ENCODE data around the gene USP22.
"Not testable (repeated sequence)": the region's sequence is repeated elsewhere in the genome, so short reads cannot be mapped to it uniquely, and the experiment has no call there.

Gene USP22

DNA sequence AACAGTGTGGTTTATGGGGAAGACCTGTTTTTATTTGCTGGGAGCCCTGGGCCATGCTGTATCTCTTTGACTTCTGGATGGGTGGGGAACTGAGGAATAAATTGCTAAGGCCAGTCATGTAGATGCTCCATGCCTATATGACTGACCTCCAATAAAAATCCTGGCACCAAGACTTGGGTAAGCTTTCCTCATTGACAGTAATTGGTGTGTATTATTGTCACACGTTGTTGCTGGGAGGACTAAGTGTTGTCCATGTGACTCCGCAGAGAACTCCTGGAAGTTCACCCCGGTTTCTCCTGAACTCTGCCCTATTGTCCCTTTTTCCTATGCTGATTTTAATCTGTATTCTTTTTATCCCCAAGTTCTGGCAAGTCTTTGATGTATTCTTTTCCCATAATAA lies 33.4 kb upstream of the USP22 start:
- TF ChIP-seq POLR2A (IDR thresholded peaks at IDR 0.05; ENCODE audit: low read depth, low read length) (no peak), POLR2AphosphoS5 (IDR thresholded peaks at IDR 0.05; ENCODE audit: low read depth, low read length) (no peak), TAF1 (IDR thresholded peaks at IDR 0.05; ENCODE audit: borderline replicate concordance, low read depth, low read length) (no peak)
- FAIRE-seq (no peak), DNase-seq (ENCODE audit: insufficient read length) (no peak)

GRCh38 chr17:21075739-21076085 lies 32.9 kb upstream of the USP22 start:
- FAIRE-seq = no peak
- no peak for DNase-seq (ENCODE audit: insufficient read length)
- TF ChIP-seq TAF1 (IDR thresholded peaks at IDR 0.05; ENCODE audit: borderline replicate concordance, low read depth, low read length) = no peak
- no peak for TF ChIP-seq POLR2AphosphoS5 (IDR thresholded peaks at IDR 0.05; ENCODE audit: low read depth, low read length)
- no peak for TF ChIP-seq POLR2A (IDR thresholded peaks at IDR 0.05; ENCODE audit: low read depth, low read length)

DNA sequence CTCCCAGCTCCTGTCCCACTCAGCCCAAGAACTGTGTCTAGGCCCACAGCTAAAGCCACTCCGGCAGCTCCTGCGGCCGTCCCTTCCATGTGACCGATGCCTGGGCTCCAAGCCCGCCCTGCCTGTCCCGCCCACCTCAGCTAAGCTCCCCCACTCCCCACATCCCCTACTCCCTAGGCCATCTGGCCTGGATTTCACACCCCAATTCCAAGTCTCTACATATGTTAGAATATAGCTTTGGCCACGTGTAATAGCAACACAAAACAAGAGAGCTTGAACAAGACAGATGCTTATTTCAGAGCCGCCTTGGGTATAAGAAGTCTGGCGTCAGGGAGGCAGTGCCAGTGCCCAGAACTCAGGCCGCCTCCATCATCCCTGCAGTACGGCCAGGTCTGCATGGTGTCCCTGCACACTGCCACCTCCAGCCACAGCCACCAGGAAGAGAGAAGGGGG lies 30.0 kb upstream of the USP22 start:
- FAIRE-seq (no peak), DNase-seq (ENCODE audit: insufficient read length) (no peak)
- TF ChIP-seq POLR2A (IDR thresholded peaks at IDR 0.05; ENCODE audit: low read depth, low read length) (no peak), TAF1 (IDR thresholded peaks at IDR 0.05; ENCODE audit: borderline replicate concordance, low read depth, low read length) (no peak), POLR2AphosphoS5 (IDR thresholded peaks at IDR 0.05; ENCODE audit: low read depth, low read length) (no peak)

GRCh38 chr17:21066394-21066793 lies 23.6 kb upstream of the USP22 start:
- DNase-seq (ENCODE audit: insufficient read length) (no peak), FAIRE-seq (no peak)
- no peak for TF ChIP-seq TAF1 (IDR thresholded peaks at IDR 0.05; ENCODE audit: borderline replicate concordance, low read depth, low read length)
- TF ChIP-seq POLR2A (IDR thresholded peaks at IDR 0.05; ENCODE audit: low read depth, low read length) = no peak
- TF ChIP-seq POLR2AphosphoS5 (IDR thresholded peaks at IDR 0.05; ENCODE audit: low read depth, low read length) = no peak

DNA sequence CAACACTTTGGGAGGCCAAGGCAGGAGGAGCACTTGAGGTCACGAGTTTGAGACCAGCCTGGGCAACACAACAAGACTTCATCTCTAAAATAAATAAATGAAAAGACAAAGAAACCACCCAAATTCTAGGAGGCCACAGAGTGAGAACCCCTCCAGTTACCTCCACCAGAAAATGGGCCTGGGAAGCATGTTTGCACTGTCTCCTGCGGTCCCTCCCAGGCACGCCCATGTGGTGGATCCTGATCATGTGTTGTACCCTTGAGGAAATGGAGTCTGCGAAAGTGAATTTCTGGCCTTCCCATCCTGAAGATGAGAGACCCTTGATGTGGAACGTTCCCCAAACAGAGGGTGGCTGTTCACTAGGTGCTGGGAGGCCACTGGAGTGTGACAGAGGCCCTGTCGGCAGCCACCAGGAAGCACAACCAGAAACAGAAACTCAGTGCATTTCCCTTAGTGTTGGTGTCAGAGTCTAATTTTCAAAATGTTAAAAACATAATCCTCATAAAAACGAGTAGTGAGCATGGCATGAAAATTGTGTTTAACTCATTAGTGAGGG lies 19.2 kb upstream of the USP22 start:
- peak; percentile 66 for FAIRE-seq
- peak; percentile 51 for DNase-seq (ENCODE audit: insufficient read length)
- no peak for TF ChIP-seq POLR2A (IDR thresholded peaks at IDR 0.05; ENCODE audit: low read depth, low read length)
- peak; percentile 28; the same call in 1 of the 2 replicates for TF ChIP-seq TAF1 (IDR thresholded peaks at IDR 0.05; ENCODE audit: borderline replicate concordance, low read depth, low read length)

GRCh38 chr17:21061158-21061835 lies 18.5 kb upstream of the USP22 start:
- no peak for TF ChIP-seq POLR2A (IDR thresholded peaks at IDR 0.05; ENCODE audit: low read depth, low read length)
- TF ChIP-seq TAF1 (IDR thresholded peaks at IDR 0.05; ENCODE audit: borderline replicate concordance, low read depth, low read length) = no peak
- no peak for TF ChIP-seq POLR2AphosphoS5 (IDR thresholded peaks at IDR 0.05; ENCODE audit: low read depth, low read length)
- DNase-seq (ENCODE audit: insufficient read length) (no peak), FAIRE-seq (no peak)

GRCh38 chr17:21059761-21060160 lies 16.9 kb upstream of the USP22 start:
- TF ChIP-seq POLR2A (IDR thresholded peaks at IDR 0.05; ENCODE audit: low read depth, low read length) (no peak), TAF1 (IDR thresholded peaks at IDR 0.05; ENCODE audit: borderline replicate concordance, low read depth, low read length) (no peak), POLR2AphosphoS5 (IDR thresholded peaks at IDR 0.05; ENCODE audit: low read depth, low read length) (no peak)
- no peak for FAIRE-seq
- no peak for DNase-seq (ENCODE audit: insufficient read length)

- DNase-seq (ENCODE audit: insufficient read length) = no peak
- no peak for FAIRE-seq
- TF ChIP-seq POLR2AphosphoS5 (IDR thresholded peaks at IDR 0.05; ENCODE audit: low read depth, low read length) (no peak), POLR2A (IDR thresholded peaks at IDR 0.05; ENCODE audit: low read depth, low read length) (no peak), TAF1 (IDR thresholded peaks at IDR 0.05; ENCODE audit: borderline replicate concordance, low read depth, low read length) (no peak)
Observed at GRCh38 chr17:21058098-21058893, 15.5 kb upstream of the USP22 start.

DNA sequence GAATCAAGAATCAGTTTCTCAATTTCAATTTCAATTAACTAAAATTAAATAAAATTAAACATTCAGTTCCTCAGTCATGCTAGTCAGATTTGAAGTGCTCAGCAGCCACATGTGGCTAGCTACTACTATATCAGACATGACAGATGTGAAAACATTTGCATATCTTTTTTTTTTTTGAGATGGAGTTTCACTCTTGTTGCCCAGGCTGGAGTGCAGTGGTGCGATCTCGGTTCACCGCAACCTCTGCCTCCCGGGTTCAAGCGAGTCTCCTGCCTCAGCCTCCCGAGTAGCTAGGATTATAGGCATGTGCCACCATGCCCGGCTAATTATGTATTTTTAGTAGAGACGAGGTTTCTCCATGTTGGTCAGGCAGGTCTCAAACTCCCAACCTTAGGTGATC lies 10.2 kb upstream of the USP22 start:
- FAIRE-seq; DNase-seq (ENCODE audit: insufficient read length): not testable (repeated sequence)

GRCh38 chr17:21049457-21049856 lies 6.6 kb upstream of the USP22 start:
- TF ChIP-seq POLR2A (IDR thresholded peaks at IDR 0.05; ENCODE audit: low read depth, low read length) (no peak), TAF1 (IDR thresholded peaks at IDR 0.05; ENCODE audit: borderline replicate concordance, low read depth, low read length) (no peak), POLR2AphosphoS5 (IDR thresholded peaks at IDR 0.05; ENCODE audit: low read depth, low read length) (no peak)
- DNase-seq (ENCODE audit: insufficient read length) (no peak), FAIRE-seq (no peak)

GRCh38 chr17:21046216-21046615 lies 3.4 kb upstream of the USP22 start:
- FAIRE-seq (no peak), DNase-seq (ENCODE audit: insufficient read length) (no peak)
- no peak for TF ChIP-seq POLR2AphosphoS5 (IDR thresholded peaks at IDR 0.05; ENCODE audit: low read depth, low read length)
- TF ChIP-seq TAF1 (IDR thresholded peaks at IDR 0.05; ENCODE audit: borderline replicate concordance, low read depth, low read length) = no peak
- no peak for TF ChIP-seq POLR2A (IDR thresholded peaks at IDR 0.05; ENCODE audit: low read depth, low read length)

- DNase-seq (ENCODE audit: insufficient read length) (no peak), FAIRE-seq (no peak)
- TF ChIP-seq POLR2A (IDR thresholded peaks at IDR 0.05; ENCODE audit: low read depth, low read length) = no peak
- TF ChIP-seq TAF1 (IDR thresholded peaks at IDR 0.05; ENCODE audit: borderline replicate concordance, low read depth, low read length) = no peak
- no peak for TF ChIP-seq POLR2AphosphoS5 (IDR thresholded peaks at IDR 0.05; ENCODE audit: low read depth, low read length)
Observed at GRCh38 chr17:21044971-21045370, 2.2 kb upstream of the USP22 start.

Data from GM12892 (cell line).